Uterine smooth muscle cell (primary cell): ENCODE results near the gene AKR1B1. TPM values are rescaled to one million over a fixed set of nuclear protein-coding genes. Genes with fewer than 3 reads are reported as not detected.

Experiments used
- total RNA-seq: library from RNA; depleted of rRNA; stranded (reverse); fragments of >200 nt; gene quantifications from 2 replicates; pipeline ENCODE4 v1.2.3, GENCODE V29; 2014

Gene AKR1B1
- total RNA-seq: 44.9 and 87.5 TPM in 2 replicates

DNA sequence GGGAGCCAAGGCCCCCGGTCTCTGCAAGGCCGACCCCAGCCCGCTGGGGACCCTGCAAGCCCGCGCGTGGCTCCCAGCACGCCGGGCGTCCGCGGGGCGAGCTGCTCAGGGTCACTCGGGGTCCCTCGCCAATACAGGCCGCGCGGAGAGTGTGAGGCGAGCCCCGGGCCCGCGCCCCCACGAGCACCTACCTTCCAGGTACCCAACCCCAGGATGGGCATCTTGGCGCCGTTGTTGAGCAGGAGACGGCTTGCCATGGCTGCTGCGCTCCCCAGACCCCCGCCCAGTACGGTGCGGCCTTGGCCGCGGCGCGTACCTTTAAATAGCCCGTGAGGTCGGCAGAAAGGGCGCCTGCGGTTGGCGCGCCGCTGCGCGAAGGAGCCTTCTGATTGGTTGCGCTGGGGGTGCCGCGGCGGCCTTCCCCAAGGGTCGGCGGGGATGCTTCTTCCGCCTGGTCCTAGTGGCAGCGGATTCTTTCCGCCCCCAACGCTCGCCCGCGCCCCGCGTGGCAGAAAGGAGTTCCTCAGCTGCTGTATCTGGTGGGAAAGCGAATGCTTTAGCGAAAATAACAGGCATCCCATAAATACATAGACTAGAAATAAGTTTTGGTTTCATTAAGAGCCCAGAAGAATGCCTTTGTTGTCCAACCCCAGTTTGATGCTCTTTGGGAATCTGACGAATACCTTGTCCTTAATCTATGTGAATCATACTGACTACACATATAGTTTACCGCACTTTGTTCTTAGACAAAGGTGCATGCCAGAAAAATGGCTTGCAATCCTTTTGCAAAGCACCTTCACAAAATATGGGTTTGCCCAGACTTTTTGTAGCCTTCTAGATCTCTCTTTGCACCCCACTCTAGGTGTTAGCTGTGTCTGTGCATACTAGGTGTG lies at the start of gene AKR1B1:
Gene AKR1B1, minus strand, starts transcription at position 295 of the 893 bp plus-strand sequence. Its CDS starts 38 bp downstream, at position 257.

Other genes with a start within 250 kb of the AKR1B1 start
- gene SLC35B4, start 142.2 kb downstream of the AKR1B1 start, total RNA-seq: 18.2 and 24.6 TPM in 2 replicates
- gene AKR1B10, start 68.5 kb upstream of the AKR1B1 start, total RNA-seq: 0.50 and 0.89 TPM in 2 replicates
- gene AKR1B15, start 90.0 kb upstream of the AKR1B1 start, total RNA-seq: not detected in 2 replicates
- 29.0 and 41.3 TPM in 2 replicates for gene BPGM, start 187.8 kb upstream of the AKR1B1 start, total RNA-seq